Fibroblast of pulmonary artery (primary cell): ENCODE results near the gene ANTKMT.

Experiments used
- DNase-seq: peaks from one replicate; pipeline ENCODE4 v3.0.0-alpha.2; 2010; ENCODE audit warnings: low read depth
- H3K4me3 ChIP-seq: replicated peaks from 2 replicates; pipeline ENCODE4 v1.5.1; 2011; ENCODE audit warnings: low read depth, mild to moderate bottlenecking, control low read depth, low read length, moderate library complexity
- CTCF ChIP-seq: IDR thresholded peaks from 2 replicates; pipeline ENCODE4 v1.5.1; 2011; ENCODE audit warnings: mild to moderate bottlenecking, control low read depth, low read length, inconsistent platforms; ENCODE audit errors: missing control alignments

Gene ANTKMT

GRCh38 chr16:735982-736453, 15.1 kb downstream of the ANTKMT start:
- no peak for TF ChIP-seq CTCF
- DNase-seq, result no peak
- no peak overlapping the region for H3K4me3 ChIP-seq

GRCh38 chr16:736936-737481, 16.1 kb downstream of the ANTKMT start:
- no peak for TF ChIP-seq CTCF
- DNase-seq, result no peak
- no peak overlapping the region for H3K4me3 ChIP-seq

- H3K4me3 ChIP-seq, result peak overlapping the region; percentile 84
- DNase-seq, result no peak
- no peak for TF ChIP-seq CTCF
Measured at GRCh38 chr16:739560-740458, 18.9 kb downstream of the ANTKMT start.

GRCh38 chr16:740459-740763, 19.5 kb downstream of the ANTKMT start:
- DNase-seq, result no peak
- TF ChIP-seq CTCF, result no peak
- H3K4me3 ChIP-seq, result peak overlapping the region; percentile 84

- DNase-seq, result peak; percentile 91
Measured at GRCh38 chr16:740764-741505, 20.0 kb downstream of the ANTKMT start, which contains the start of gene CIAO3. Gene CIAO3, minus strand, starts transcription at chr16:740997. Its CDS starts 12 bp downstream, at chr16:740985.

More at GRCh38 chr16:740764-741505, 20.0 kb downstream of the ANTKMT start, which contains the start of gene CIAO3:
- peak within 1 kb of the TSS; percentile 84 for H3K4me3 ChIP-seq
- peak; percentile 35 for TF ChIP-seq CTCF
